ENCODE results near the gene AKT1.
"Not testable (repeated sequence)": the region's sequence is repeated elsewhere in the genome, so short reads cannot be mapped to it uniquely, and the experiment has no call there.

The AKT1 gene

DNA sequence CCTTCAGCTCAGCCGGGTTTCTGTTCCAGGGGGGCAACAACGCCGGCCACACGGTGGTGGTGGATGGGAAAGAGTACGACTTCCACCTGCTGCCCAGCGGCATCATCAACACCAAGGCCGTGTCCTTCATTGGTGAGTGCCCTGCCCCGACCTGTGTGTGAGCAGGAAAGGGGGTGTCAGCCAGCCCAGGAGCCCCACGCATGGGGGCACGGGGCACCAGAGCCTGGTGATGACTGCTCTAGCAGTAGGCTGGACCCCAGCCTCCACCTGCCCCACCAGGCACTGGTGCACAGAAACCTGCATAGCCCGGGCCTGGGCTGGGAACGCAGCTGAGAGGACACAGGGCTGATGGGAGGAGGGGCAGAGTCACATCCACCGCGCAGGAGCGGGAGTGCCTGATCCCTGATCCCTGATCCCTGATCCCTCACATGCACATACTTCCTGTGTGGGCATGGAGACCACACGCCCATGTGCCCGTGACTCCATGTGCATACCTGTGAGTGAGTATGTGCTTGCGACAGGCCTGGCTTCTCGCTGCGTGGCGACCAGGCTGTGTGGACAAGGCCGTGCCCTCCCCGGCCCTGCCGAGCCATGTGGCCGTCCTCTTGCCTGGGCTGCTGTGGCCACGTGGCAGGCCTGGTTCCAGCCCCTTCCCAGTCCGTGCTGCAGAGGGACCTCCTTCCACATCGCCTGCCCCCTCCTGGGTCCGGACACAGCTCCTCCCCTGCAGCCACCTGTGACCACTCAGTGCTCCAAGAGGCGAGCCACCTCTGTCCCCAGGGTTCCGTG is 60.4 kb downstream of the AKT1 start:
- DNase-seq: no peak

DNA sequence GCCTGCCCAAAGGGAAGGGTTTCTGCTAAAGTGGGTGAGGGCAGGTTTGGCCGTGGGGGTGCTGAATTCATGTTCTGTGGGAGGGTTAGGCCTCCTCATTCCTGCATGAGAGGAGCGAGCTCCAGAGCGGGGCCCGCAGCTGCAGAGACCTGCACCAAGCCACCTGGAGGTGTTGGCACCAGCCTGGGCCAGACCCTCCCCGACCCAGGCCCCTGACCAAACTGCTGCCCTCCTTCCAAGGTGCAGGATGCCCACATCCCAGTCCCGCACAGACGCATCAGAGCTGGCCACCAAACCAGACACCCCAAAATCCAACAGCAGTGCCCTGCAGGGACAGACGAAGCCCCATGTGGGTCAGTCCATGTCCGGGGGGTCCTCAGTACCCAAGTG is 61.0 kb downstream of the AKT1 start:
- DNase-seq: no peak

DNA sequence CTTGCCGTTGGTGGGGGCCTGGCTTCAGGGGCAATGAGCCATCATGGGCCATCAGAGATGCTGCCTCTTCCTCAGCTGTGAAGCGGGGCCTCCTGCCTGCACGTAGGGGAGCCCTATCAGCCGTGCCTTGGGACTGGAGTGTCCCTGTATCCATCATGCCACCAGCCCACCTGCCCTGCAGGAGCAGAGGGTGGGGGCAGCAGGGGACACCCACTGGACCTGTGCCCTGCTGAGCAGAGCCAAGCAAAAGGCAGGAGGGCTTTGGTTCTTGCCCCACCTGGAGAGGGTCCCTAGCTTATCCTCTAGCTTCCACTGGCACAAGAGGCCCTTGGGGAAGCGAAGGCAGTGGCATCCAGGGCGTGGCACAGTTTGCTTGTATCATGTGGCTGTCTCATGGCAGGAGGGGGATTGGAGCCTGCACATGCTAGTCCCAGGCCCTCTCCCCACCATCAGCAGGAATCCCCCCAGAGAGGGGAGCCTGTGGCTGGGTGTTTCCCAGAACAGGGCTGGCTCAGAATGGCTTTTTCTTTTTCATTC is 61.4 kb downstream of the AKT1 start:
- DNase-seq: no peak

DNA sequence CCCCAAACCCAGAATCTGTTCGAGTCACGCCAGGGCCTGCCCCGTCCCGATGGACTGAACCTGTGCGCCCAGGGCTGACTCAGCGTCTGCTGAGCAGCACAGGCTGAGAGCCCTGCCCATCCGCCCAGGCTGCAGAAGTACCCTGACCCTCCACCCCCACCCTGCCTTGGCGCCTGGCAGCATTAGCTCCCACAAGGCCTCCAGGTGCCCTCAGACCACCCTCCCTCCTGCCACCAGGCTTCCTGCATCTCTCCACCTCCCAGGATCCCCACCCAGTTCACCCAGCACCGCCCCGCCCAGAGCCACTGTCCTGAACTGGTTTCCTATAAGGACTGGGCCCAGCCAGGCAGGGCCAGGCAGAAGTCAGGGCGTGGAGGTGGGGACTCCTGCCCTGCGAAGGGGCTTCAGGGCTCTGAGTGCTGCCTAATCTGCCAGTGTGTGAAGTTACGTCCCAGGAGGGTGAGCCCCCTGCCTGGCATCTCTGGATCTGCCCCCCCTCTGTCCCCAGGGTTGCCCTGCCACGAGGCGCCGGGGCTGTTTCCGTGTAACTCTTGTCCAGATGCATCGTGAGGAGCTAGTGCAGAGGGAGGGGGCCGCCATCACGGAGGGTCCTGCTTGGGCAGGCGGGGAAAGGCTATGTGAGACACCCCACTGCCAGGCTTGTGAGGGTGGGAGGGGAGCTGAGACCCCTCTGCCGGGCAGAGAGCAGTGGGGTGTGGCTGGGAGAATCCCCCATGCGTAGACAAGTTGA is 62.4 kb downstream of the AKT1 start:
- DNase-seq: no peak

DNA sequence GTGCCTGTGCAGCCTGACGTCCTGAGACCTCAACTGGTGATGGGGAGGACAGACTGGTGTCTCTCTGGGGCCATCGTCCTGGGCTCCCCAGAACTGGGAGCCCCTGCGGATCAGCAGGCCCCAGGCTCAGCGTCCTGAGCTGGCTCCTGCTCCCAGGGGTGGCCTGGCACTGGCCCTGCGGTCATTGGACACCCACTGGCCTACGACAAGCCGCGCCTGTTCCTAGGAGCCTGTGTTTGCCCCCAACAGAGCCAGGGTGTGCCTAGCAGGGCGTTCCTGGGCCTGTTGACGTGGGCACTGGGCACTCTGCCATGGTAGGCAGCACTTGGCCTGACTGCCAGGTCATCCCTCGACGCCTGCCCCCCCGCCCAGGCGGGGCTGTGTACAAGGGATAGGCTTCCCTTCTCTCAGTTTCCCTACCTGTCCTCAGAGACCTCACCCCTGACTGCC is 63.2 kb downstream of the AKT1 start:
- no peak for DNase-seq

DNA sequence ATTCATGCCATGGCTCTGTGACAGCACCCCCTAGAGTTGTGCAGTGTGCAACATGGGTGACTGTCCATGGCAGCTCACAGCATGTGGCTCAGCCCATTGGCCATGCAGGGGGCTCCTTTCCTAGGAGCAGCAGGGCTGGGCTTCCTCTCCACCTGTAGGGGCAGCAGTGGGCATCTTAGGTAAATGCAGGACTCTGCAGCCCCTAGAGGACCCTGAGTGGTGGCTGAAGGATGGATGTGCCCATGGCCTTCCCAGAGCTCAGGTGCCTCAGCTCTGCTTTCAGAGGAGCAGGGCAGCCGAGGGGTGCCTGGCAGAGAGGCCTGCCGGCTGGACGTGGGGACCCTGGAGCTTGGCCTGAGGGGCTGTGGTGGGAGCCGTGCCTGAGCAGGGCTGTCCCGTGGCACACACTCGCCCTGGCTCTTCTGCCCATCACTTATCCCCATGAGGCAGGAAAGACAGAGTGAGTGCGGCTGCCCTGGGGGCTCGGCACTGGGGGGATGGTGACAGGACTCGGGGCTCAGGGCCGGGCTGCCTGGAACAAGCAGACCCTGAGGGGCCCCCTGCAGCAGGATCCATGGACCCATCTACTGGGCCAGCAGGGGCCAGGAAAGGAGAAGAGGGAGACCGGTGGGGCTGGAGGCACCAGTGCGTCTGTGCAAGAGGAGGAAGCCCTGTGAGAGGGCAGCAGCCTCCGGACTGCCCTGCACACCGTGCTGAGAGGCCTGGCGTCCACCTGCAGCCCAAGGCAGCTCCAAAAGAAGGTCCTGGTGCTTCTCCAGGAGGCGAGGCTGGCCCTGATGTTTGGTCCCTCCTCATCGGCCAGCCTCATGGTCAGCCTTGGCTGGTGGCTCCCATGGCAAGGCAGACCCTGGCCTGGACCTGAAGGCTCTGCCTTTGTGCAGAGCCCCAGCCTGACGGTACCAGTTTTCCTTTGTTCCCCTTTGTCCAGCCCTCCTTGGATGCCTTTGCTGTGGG is 63.9 kb downstream of the AKT1 start:
- DNase-seq: no peak

DNA sequence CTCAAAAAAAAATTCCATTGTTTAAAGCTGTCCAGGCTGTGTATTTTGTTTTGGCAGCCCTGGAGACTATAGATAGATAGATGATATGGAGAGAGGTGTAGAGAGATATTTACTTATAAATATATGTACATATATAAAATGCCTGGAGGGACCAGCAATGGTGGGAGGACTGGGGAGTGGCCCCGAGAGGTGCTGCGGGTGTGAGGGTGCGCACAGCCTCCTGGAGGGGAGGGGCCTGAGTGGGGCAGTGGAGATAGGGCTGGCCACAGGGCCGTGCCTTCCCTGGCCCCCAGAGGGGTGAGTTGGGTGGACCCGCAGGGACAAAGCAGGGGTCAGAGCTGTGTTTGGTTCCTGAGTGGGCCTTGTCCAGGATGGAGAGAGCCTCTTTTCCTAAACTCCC is 65.1 kb downstream of the AKT1 start:
- no peak for DNase-seq

DNA sequence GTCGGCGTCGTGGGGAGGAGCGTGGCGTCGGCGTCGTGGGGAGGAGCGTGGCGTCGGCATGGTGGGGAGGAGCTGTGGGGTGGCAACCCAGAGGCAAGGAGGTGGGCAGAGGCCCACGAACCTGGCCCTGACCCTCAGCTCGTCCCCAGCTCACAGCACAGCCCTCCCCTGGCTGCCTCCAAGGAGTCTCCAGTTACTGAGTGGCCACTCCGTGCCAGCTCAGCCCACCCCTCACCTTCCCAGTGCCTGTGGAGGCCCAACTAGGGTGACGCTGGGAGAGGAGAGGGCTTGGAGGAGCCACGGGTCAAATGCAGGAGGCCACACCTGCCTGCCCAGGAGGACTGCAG is 65.7 kb downstream of the AKT1 start:
- DNase-seq: no peak

DNA sequence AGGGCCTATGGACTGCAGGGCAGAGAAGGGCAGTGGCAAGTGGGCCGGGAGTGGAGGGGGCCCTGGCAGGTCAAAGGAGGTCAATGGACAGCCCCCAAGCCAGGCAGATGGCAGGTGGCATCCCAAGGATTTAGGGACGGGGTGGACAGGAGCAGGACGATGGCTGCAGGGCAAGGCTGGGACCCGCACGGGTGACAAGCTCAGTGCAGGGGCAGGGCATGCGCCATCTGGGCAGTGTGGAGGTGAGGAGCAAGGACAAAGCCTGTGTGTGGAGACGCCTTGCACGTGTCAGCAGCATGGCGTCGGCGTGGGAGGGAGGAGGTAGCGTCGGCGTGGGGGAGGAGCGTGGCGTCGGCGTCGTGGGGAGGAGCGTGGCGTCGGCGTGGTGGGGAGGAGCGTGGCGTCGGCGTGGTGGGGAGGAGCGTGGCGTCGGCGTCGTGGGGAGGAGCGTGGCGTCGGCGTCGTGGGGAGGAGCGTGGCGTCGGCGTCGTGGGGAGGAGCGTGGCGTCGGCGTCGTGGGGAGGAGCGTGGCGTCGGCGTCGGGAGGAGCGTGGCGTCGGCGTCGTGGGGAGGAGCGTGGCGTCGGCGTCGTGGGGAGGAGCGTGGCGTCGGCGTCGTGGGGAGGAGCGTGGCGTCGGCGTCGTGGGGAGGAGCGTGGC is 66.2 kb downstream of the AKT1 start:
- not testable (repeated sequence) for DNase-seq

DNA sequence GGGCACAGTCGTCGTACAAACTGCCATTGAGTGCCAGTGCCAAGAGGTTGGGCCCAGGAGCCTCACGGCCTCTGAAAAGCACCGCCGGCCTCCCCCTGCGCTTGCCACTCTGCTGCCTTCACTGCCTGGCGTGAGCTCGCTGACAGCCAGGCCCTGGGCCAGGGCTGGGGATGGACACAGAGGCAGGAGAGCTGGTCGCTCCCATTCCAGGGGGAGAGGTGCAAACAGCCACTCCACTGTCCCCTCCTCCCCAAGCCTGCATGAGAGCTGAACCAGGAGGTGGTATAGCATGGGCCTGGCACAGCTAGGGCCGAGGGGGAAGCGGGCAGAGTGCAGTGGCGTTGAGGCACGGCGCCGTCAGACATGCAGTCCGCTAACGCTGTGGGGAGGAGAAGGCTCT is 66.9 kb downstream of the AKT1 start:
- no peak for DNase-seq

DNA sequence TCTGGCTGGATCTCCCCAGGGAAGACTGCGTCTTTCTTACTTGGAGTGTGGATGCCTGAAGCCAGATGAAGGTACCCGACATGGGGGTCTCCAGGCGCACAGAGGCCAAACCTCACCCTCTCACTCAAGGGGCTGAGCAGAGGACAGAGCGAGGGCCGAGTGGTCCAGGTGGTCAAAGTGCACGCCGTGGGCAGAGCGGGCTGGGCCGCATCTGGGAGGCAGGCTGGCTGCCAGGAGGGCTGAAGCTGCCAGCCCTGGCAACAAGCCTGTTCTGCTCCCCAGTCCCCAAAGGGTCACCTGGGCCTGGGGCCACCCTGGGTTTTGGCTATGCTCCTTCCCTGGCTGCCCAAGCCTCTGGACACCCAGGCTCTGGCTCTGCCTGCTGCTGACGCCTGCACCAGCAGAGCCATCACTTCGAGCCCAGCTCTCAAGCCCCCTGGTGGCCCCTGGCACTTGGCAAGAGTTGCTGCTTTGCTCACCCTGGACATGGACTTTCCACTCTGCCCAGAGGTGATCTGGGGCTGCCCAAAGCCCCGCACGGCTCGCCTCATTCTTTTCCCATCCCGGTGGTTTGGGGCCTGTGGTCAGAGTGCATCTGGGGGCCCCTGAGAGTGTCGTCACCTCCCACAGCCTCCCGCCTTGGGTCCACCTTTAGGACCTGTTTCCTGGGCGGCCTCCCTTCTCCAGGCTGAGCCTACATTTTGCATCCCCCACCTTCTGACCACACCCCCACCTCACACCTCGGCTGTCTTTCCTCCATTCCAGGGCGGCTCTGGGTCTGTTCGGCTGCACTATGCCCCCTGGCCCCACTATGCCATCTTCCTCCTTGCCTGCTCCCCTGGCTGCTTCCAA is 68.7 kb downstream of the AKT1 start:
- no peak for DNase-seq

DNA sequence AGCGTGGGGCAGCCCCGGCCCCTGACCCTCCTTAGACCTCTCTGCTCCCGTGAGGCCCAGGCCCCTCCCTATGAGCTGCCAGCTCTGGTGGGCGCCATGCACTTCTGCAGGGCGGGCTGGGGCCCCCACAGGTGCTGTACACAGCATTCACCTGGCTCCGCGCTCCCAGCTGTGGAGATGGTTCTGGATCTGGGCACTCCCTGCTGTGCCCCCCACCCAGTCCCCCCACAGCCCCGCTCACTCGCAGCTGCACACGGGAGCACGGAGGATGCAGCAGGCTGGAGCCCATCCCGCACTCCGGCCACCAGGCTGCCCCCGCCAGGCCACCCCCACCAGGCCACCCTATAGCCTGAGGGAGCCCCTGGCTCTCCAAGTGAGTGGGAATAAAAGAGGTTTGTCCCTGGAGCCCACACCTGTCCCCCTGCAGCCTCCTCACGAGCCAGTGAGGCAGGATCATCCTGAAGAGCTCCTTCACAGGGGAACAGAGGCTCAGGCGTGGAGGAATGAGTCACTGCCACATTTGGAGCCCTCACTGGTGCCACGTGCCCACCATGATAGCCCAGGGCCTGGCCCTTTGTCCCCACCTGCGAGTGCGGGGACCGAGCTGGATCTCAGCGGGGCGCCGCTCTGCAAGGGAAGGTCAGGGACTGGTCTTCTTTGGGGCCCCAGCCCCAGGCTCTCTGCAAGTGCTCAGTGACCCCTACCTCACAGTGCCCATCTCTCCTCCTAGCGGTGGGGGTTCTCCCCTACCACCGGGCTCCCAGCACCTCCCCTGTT is 69.6 kb downstream of the AKT1 start:
- no peak for DNase-seq

DNA sequence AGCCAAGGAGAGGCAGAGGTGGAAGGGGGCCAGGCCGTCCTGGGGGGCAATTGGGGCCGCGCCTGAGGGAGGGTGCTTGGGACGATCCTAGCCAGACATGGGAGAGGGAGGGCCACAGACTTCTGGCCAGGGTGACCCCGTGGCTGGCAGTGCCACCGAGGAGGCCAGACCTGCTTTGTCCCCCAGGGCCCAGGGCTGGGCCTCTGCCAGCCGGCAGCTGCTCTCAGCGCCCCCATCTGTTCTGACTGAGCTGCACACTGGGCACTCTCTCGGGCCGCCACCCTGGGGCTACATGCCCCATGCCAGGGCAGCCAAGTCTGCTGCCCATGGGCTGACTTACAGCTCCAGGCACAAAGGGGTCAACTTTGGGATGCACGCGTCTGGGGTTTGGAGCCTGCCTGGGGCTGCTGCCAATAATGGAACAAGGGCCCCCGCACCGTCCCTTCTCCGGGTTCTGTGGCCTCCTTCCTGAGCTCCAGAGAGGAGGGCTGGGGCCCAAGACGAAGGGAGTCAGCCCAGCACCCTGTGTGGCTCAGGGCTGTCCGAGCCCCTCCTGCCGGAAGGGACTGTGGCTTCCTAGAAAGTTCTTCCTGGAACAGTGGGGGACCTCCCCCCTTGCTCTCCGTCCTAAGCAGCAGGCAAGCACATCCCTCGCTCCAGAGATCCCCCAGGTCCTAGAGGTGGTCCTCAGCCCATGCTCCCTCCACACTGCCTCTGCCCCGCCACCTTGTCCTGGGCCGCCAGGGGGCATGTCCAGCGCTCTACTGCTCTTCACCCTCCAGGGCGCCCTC is 70.4 kb downstream of the AKT1 start:
- DNase-seq: no peak

DNA sequence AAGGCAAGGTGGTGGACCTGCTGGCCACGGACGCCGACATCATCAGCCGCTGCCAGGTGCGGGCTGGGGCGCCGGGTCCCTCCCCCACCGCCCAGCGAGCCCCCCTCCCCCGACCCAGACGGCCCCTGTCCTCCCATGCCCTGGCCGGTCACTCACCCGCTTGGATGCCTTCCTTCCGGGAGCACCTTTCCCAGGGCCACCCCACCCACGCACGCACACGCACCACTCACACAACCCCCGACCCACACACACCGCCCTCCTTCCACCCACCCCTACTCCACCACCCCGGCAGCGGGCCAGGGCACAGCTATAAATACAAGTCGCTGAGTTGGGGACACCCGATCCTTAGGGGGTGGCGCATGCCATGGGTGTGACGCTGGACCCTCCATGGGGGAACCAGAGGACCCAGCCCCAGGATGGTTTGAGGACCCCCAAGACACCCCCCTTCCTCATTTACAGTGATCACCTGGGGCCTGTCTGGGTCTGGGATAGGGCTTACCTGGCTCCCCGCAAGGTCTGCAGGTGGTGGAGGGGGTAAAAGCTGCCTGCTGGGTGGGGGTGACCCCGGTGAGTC is 71.1 kb downstream of the AKT1 start:
- DNase-seq: no peak

DNA sequence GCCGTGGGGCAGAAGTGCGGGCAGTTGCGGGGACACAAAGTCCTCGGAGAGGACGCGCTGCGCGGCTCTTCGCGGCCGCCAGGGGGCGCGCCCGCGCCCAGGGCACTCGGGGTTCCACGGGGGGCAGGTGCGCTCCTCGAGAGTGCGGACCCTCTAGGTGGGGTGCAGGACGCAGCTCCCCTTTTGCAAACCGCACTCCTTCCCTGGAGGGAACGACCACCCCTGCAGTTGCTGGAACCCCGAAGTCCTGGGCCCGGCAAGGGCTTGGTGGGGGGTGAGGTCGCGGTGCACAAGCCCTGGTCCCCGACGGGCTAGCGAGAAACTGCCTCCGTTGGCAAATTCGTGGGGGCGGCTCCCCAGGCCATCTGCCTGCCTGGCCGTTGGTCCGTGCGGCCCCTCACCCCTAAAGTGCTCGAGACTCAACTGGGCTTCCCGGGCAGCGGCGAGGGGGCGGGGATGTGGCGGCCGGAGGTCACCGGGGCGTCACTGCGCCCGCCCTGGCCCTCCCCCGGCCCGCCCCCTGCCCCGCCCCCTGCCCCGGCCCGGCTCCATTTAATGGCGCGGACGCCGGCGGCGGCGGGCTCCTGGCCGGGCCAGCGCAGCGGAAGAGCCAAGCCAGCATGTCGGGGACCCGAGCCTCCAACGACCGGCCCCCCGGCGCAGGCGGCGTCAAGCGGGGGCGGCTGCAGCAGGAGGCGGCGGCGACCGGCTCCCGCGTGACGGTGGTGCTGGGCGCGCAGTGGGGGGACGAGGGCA is 71.7 kb downstream of the AKT1 start, which contains the start of gene ADSS1:
Gene ADSS1, plus strand, starts transcription at position 579 of the 756 bp plus-strand sequence. Its CDS starts 42 bp downstream, at position 621.
- no peak for DNase-seq

DNA sequence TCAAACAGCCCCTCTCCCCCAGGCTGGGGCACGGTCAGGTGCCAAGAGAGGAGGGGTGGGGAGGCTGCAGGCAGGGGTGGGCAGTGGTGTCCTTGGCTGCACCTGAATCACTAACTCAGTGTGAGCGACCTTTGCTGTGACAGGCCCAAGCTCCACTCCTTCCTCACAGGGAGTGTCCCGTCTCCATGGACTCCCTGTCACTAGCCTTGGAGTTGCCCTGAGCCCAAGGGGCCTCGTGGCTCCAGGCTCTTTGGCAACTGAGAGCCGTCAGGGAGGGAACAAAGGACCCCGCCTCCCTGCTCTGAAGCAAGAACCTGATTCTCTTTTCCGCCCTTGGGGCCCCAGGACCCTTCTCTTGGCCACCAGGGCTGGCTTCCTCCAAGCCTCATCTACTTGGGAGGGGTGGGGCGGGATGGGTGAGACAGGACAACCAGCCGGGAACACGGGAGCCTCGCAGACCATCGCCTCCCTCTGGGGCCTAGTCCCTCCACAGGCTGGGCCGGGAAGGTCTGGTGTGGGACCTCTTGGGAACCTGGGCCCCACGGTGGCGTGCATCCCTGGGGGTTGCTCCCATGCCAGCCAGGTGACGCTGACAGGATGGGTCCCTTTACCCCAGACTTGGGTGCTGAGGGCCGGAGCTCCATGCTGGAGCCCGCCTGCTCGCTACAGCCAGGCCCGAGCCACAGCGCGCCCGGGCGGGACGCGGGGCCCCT is 72.5 kb downstream of the AKT1 start:
- DNase-seq: no peak

DNA sequence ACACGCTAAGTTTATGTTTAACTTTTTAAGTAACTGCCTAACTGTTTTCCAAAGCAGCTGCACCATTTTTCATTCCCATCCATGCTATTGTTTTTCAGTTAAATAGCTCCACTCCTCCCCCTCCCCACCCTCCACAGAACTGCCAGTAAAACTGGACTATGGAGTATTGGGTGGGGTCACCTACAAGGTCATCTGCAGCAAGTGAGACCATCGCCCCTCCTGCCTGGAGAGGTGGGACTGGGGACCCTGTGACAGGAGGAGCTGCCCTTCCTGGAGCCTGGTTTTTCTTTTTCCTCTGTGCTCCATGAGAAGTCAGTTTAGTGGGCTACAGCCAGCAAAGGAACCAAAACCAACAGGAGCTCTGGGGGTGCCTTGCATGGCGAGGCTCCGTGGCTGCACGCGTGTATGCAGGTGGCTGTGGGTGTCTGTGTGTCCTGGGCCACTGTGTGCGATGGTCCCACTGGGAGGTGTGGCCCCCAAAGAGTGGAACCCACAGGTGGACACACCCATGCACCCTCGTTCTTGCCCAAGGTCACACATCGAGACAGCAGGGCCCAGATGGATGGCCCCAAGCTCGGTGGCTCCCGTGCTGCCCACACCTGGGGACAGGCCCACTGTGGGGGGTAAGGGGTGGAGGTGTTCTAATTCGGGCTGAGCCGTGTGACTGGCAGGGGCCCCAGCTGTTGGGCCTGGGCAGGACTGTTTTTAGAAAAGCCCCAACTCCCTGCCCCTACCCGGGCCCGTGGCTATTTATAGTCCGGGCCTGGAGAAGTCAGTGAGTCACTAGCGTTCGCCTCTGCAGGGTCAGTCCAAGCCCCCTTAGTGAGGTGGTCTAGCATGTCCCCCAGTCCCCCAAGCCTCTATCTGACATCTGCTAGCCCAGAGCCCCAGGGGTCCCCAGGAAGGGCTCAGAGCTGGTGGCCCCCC is 73.8 kb downstream of the AKT1 start:
- no peak for DNase-seq
